ENCODE data around the gene TOLLIP.

TOLLIP gene

DNA sequence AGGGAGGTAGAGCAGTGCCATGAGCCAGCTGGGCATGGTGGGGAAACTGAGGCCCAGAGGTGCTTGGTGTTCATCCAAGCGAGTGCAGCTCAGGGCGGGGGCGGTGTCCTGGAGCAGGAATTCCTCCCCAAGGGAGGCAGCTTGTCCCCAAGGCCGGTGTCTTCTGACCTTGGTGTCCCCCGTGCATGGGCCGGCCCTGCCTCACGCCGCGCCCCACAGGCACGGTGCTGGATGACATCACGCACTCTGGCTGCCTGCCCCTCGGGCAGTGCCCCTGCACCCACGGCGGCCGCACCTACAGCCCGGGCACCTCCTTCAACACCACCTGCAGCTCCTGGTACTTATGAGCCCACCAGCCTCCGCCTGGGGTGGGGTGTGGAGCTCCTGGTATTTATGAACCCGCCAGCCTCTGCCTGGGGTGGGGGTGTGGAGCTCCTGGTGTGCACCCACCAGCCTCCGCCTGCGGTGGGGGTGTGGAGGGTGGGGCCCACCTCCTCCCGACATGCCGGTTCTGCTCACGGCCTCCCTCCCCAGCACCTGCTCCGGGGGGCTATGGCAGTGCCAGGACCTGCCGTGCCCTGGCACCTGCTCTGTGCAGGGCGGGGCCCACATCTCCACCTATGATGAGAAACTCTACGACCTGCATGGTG lies 79.8 kb downstream of the TOLLIP start:
- DNase-seq, result no peak

DNA sequence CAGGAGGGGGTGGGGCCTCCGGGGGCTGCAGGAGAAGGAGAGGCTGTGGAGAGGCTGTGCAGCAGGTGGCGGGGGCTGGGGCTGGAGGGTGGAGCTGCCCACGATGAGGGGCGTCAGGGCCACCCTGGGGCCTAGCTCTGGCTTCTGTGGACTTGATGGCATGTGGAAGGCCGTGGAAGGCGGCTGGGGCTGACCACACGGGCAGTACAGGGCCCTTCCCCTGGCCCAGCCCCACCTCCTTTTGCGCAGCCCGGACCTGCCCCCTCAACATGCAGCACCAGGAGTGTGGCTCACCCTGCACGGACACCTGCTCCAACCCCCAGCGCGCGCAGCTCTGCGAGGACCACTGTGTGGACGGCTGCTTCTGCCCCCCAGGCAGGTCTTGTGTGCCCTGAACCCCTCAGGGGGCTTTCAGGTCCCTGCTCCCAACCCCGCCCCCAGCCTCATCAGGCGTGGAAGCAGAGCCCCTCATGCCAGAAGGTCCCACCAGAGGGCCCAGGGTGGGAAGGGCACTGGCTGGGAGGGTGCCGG lies 80.4 kb downstream of the TOLLIP start:
- no peak for DNase-seq

DNA sequence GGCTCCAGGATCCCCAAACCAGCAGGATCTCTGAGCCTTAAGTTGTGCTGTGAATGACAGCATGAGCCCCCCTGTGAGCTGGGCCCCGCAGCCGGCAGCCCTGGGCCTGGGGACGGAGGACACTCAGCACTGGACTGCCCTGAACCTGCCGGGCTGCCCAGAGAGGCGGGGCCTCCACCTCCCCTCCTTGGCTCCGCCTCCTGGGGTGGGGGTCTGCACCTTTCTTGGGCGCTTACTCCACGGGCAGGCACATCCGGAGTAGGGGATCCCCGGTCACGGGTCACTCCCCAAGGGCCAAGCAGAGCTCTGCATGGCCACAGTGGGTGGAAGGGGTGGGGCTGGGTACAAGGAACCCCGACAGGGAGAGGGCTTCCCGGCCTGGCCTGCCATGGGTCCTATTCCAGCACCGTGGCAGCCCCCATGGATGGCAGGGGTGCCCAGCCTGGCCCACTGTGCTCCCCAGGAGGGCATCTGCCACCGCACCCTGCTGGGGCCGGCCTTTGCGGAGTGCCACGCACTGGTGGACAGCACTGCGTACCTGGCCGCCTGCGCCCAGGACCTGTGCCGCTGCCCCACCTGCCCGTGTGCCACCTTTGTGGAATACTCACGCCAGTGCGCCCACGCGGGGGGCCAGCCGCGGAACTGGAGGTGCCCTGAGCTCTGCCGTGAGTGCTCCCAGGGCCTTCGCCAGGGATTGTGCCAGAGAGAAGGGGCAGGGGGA lies 81.2 kb downstream of the TOLLIP start:
- no peak for DNase-seq

DNA sequence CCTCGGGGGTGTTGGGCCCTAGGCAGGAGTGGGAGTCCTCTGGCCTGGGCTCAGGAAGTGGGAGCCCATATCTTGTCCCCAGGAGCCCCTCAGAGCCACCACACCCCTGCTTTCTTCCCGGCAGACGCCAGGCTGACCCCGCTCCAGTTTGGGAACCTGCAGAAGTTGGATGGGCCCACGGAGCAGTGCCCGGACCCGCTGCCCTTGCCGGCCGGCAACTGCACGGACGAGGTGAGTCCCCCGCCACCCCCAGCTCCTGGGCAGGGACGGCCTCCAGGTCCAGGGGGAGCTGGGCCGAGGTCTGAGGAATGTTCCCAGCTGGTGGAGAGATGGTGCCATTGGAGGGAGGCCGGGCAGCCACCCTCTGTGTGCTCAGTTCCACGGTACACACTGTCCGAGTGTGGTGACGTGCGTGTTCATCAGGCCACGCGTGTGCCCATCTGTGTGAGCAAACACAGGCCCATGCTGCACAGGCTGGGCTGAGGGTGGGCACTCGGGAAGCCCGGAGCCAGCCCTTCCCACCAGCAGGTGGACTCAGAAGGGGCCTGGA lies 81.8 kb downstream of the TOLLIP start:
- no peak for DNase-seq

DNA sequence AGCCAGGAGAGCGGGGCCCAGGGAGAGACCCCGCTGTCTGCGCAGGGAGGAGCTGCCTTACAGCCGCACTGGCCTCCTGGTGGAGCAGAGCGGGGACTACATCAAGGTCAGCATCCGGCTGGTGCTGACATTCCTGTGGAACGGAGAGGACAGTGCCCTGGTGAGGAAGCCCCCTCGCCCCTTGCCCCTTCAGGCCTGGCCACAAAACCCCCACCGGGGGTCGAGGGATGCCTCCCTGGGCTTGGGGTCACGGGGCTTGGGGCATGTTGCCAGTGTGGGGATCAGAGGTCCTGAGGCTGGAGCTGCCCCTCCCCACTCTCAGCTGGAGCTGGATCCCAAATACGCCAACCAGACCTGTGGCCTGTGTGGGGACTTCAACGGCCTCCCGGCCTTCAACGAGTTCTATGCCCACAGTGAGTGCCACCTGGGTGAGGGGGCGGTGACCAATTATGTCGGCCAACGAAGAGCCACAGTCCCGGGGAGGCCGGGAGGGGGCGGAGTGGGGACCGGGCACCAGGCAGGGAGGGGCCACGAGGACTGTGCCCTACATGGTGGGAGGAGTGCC lies 82.4 kb downstream of the TOLLIP start:
- no peak for DNase-seq

DNA sequence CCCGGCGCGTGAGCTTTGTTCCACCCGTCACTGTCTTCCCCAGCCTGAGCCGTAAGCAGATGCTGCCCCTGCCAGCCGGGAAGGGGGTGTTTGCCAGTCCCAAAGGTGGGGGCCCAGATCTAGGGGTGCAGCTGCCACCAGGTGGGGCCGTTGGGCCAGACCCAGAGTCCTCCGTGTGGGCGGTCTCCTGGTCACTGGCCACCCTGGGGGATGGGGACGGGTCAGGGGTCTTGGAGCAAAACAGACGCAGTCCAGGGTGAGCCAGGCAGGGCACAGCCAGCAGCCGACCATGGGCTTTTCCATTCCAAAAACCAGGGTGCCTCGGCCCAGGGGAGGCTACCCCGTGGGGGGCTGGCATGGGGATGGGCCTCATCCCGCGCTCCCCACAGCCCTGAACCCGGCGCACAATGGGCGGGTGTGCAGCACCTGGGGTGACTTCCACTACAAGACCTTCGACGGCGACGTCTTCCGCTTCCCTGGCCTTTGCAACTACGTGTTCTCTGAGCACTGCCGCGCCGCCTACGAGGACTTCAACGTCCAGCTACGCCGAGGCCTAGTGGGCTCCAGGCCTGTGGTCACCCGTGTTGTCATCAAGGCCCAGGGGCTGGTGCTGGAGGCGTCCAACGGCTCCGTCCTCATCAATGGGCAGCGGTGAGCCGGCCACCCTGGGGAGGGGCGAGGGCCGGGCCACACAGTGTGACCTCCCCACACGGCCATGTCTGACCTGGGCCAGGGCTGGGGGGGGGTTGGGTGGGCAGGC lies 83.0 kb downstream of the TOLLIP start:
- DNase-seq, result no peak

DNA sequence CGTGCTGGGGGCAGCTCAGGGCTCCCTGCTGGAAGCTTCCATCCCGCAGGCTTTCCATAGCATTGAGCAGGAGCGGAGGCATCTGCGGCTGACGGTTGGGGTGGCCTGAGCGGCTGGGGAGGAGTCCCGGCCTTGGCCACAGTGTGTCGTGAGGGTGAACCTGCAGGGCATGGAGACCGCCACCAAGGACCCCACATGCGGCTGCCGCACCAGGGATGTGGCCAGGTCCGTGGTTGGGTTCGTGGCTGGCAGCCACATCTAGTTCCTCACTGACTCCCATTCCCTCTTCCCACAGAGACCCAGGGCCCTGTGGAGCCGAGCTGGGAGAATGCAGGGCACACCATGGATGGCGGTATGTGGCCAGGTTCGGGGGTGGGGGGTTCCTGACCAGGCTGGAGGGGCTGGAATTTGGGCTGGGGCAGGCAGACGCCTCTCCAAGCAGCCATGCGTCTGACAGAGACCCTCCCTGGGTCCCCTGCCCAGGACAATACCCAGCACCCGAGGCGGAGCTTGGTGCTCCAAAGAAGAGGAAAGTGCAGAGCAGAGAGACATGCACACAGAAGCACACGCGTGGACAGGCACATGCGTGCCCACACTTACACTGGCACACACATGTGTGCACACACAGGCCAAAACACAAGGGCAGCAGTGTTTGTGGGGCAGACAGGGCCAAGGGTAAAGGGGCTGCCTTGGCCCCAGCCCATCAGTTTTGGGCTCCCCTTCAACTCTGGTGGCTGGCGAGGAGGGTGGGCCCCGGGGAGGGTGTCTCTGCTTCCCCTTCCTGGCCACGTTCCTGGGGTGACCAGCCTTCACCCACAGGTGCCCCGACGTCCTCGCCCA lies 83.8 kb downstream of the TOLLIP start:
- DNase-seq, result no peak

DNA sequence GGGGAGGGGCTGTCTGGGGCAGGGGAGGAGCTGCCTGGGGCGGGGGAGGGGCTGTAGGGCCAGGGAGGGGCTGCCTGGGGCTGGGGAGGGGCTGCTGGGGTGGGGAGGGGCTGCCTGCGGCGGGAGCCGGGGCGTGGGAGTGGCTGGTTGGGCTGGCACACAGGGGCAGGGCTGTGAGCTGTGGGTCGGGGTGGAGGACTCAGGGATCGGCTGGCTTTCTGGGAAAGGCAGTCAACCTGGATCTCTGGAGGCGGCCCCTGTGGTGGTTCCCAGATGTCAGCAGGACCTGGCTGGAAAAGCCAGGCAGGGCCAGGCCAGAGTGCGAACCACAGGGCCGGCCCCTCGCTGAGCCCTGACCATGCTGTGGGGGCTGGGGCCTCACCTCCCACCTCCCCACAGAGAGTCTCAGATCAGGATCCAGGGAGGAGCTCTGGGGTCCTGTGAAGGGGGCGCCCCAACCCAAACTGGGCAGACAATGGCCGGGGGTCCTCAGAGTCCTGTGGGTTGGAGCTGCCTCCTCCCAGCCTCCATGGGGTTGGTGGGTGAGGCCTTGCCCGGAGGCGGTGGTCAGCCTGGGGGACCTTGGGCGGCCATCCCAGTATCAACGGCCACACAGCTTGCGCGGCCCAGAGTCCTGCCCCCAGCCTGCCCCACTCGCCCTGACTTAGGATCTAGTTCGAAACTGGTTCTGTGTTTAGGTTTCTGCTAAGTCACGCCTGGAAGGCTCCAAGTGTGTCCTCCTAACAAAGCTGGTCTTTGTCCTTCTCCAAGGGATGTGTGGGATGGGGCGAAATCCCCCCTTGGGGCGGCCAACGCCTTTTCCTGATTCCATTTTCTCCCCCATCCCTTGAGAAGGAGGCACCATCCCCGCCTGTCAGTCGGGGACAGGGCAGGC lies 84.7 kb downstream of the TOLLIP start:
- no peak for DNase-seq
